Suprapubic skin (tissue), 3 donors: ENCODE results near the gene RELN.

Experiments
- CTCF ChIP-seq, 2 donors: fragments of 200-600 bp in 1 of 2; fragments of 450-650 bp in 1 of 2; sonication (generic) in 1 of 2; IDR thresholded peaks; one replicate each; pipeline ENCODE4 v1.5.1; 2016 to 2019; ENCODE audit warnings: antibody characterized with exemption in 2 of 2, mild to moderate bottlenecking in 1 of 2, moderate library complexity in 1 of 2
- POLR2AphosphoS5 ChIP-seq, 3 donors: sonication (generic); formaldehyde crosslinking; IDR thresholded peaks; one replicate each; pipeline ENCODE4 v1.6.1; 2017; ENCODE audit warnings: antibody characterized with exemption in 3 of 3

- TF ChIP-seq CTCF (IDR thresholded peaks at IDR 0.05) (no peak), POLR2AphosphoS5 (IDR thresholded peaks at IDR 0.05) (no peak)
Measured at GRCh38 chr7:103715376-103716120, 273.9 kb downstream of the RELN start.
